HG03354 (cell line): ENCODE measurements around the gene SUPT6H.
A peak's percentile ranks its signal among the peaks of the same experiment; 100 is the strongest.
"Not testable (repeated sequence)": the region's sequence is repeated elsewhere in the genome, so short reads cannot be mapped to it uniquely, and the experiment has no call there.

Source experiments
- ATAC-seq: cut with Tn5 transposase; IDR thresholded peaks from one replicate; pipeline ENCODE4 v1.9.1; 2021; ENCODE audit warnings: mild to moderate bottlenecking; ENCODE audit not compliant: unreplicated experiment, poor library complexity, severe bottlenecking

The SUPT6H gene

DNA sequence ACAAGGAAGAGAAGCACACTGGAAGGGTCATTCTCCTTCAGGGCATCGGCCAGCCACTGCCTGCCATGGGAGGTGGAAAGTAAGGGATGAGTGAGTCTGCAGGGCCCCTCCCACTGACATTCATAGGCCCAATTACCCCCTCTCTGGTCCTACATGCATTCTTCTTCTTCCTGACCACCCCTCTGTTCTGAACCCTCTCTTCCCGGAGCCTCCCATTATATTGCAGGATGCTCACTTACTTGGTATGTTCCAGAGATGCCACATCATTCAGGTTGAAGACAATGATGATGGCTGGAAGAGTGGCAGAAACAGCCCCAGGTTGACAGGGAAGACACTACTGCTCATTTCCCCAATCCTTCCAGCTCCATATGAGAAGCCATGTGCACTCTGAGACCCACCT, 53.2 kb downstream of the SUPT6H start:
- ATAC-seq: no peak

DNA sequence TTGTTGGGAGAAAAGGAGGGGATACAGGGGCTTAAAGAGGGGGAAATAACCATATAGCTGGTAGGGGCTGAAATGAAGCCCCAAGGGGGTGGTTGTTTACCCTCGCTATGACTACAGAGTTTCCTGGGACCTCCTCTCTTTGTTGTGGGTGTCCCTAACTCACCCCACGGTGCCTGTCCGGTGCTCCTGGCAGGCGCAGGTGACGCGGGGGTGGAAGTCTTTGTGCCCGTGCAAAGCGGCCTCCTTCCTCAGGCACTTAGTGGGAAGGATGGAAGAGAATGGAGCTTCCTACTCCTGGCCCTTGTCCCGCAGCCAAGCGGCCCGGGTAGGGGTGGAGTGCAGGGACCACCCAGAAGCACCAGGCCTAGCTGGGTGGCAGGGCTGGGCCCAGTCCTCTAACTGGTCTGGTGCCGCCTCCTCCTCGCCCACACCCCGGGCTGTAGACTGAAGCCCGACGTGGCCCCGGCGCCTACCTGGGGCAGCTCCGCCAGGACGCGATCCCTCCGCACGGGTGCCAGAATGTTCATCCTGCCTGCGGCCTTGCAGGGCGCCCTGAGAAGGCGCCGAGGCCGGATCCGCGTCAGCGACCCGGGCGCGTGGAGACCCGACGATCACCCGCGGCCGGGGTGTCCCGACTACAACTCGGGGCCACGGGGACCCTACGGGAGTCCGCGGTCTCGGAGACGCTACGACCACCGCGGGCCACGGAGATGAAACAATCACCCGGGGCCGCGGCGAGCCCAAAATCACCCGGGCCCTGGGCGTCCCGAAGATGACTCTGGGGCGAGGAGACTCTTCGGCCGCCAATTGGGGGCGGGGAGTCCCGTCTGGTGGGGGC, 55.0 kb downstream of the SUPT6H start:
- no peak for ATAC-seq

DNA sequence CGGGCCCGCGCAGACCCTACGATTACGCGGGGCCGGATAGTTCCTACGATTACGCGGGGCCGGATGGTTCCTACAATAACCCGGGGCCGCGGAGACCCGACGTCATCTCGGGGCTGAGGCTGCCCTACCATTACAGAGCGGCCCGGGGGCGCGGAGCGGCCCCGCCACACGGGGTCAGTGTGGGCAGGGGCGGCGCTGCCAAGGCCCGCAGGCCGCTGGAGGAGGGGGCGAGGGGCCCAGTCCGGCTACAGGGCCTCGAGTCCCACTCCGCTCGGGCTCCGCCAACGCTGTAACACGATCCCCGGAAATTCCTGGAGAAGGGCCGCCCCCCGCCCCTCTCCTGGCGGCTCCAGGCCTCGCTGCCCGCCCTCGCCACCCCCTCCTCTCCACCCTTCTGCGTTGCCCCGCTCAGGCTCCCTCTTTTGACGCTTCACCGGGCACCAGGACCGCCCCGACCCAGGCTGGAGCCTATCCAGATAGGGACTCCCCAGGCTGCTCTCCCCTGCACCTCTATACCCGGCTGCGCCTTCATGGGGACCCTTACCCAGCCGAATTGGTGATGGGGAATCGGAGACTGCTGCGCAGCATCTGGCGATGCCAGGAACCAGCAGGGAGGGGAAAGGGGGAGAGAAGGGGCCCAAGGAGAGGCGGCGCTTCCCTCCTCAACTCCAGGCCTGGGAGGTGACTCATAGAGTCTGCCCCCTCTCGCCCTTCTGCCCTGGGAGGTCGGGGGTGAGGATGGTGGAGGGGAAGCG, 55.8 kb downstream of the SUPT6H start, which contains the start of gene RAB34:
Gene RAB34 (minus strand): TSS at position 291 of the 755 bp plus-strand sequence. CDS start 602 bp downstream, outside the sequence.
- ATAC-seq: no peak

DNA sequence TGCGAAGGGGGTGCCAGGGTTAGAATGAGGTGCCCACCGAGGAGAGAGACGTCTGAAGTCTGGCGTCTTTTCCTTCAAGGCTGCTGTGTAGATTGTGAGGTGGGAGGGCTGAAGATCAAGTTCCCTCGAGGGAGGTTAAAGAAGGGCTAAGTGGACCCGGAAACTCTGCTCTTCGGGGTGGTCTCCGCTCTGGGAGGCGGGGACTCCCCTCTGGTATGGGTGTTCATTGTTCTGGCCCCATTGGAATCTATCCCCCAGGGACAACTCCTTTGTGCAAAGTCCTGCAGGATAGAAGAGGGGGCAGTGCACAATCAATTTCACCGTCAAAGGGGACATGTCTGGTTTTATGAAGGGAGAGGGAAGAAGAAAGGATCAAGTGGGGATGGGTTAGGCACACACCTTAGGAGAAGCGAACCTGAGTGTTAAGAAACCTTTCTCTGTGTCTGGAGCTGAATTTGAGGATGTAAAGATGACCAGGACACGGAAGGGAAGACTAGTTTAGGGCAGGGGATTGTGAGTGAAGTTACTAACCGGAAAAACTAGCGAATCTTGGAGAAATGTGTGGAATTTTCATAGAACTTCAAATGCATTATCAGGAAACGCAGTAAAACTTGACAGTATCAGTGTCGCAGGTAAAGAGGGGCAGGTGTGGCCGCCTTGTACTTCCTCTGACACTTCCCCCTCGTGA, 56.5 kb downstream of the SUPT6H start:
- no peak for ATAC-seq

DNA sequence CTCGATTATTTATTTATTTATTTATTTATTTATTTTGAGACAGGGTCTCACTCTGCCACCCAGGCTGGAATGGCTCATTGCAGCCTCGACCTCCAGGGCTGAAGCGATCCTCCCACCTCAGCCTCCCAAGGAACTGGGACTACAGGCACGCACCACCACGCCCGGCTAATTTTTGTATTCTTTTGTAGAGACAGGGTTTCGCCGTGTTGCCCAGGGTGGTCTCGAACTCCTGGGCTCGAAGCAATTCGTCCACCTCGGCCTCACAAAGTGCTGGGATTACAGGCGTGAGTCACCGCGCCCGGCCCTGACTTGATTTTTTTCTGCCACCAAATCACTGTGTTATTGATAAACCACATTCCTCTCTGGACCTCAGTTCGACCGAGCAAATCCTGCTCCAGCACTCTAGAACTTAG, 57.0 kb downstream of the SUPT6H start:
- ATAC-seq: no peak

DNA sequence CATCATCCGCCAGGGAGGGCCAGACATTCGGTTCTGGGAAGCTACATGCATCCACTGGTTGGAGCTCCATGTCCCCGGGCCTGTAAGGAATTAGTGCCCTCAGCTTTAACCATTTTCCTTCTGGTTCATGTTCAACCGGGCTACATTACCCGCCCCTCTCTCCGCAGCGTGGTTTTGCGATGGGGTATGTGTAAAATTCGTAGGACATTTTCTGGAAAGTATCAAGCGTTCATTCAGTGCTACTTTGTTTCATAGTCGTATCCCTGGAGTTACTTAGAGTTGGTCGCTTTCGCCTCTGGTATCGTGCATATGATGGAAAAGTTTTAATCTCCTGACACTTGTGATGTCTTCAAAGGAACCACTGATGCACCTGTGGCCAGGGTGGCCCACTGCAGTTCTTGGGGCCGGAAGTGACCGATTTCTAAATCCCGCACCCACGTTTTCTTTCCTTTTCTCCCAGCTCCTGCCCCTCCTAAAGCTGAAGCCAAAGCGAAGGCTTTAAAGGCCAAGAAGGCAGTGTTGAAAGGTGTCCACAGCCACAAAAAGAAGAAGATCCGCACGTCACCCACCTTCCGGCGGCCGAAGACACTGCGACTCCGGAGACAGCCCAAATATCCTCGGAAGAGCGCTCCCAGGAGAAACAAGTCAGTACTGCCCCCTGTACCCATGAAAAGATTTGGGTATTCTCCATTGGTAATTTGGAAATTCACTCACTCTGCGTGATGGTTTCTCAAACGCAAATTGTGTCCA, 58.4 kb downstream of the SUPT6H start:
- ATAC-seq: no peak

DNA sequence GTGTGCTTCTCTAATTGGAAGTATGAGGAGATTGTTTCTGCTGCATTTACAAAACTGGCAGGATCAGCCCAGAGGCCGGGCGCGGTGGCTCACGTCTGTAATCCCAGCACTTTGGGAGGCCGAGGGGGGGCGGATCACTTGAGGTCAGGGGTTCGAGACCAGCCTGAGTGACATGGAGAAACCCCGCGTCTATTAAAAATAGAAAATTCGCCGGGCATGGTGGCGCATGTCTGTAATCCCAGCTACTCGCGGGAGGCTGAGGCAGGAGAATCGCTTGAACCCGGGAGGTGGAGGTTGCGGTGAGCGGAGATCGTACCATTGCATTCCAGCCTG, 59.0 kb downstream of the SUPT6H start:
- not testable (repeated sequence) for ATAC-seq

DNA sequence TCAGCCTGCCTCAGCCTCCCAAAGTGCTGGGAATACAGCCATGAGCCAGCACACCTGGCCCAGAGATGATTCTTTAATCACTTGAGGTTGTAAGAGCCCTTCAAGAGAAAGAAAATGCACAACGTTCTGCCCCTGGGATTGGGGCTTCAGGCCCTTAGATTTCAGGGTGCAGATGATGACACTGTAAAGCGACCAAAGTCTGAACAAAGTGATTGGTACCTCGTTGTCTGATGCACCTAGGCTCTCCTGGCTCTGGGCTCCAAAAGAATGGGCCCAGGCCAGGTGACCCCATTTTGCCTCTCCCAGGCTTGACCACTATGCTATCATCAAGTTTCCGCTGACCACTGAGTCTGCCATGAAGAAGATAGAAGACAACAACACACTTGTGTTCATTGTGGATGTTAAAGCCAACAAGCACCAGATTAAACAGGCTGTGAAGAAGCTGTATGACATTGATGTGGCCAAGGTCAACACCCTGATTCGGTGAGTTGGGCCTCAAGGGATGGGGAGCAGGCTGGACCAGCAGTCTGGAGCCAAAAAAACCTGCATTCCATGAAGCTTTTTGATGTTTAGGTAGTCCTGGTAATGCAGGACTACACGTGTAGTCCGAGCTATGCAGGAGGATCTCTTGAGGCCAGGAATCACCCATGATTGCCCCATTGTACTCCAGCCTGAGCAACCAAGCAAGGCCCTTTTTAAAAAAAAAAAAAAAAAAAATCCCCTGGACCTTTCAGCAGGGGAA, 60.6 kb downstream of the SUPT6H start:
- ATAC-seq: no peak

DNA sequence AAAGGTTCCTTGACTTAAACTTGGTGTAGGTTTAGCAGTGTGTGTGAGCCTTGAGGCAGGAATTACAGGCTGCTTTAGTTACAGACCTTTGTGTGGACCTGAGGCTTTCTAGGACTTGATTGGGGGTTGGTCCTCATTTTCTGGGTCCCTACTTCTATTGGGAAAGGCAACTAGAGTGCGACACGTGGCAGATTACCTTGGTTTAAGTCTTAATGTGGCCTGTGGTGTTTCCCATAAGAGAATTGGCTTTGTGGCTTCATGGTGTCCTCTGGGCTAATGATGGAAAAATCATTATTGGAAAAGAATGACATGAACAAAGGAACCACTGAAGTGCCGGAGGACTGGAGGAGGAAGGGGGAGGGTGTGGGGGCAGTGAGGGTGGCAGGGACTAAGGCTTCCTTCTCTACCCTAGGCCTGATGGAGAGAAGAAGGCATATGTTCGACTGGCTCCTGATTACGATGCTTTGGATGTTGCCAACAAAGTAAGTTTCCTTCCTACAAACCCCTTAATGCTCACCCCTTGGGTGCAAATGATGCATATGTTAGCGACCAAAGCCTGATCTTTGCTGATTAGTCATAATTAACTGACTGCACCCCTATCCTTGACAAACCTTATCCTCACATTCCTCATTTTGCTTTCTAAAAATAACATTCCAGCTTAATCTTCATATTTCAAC, 61.3 kb downstream of the SUPT6H start:
- ATAC-seq: no peak

DNA sequence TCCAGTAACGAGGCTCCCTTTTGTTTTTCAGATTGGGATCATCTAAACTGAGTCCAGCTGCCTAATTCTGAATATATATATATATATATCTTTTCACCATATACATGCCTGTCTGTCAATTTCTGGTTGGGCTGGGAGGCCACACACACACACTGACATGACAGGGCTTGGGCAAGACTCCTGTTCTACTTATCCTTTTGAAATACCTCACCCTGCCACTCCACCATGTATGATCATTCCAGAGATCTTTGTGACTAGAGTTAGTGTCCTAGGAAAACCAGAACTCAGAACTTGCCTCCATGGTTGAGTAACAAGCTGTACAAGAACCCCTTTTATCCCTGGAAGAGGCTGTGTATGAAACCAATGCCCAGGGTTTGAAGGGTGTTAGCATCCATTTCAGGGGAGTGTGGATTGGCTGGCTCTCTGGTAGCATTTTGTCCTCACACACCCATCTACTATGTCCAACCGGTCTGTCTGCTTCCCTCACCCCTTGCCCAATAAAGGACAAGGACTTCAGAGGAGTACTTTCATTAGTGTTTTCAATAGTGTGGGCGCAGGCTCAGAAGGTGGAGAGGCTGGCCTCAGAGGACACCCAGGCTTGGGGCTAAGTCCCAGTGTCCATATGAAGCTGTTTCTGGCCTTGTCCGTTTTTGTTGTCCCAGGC, 62.0 kb downstream of the SUPT6H start:
- not testable (repeated sequence) for ATAC-seq

DNA sequence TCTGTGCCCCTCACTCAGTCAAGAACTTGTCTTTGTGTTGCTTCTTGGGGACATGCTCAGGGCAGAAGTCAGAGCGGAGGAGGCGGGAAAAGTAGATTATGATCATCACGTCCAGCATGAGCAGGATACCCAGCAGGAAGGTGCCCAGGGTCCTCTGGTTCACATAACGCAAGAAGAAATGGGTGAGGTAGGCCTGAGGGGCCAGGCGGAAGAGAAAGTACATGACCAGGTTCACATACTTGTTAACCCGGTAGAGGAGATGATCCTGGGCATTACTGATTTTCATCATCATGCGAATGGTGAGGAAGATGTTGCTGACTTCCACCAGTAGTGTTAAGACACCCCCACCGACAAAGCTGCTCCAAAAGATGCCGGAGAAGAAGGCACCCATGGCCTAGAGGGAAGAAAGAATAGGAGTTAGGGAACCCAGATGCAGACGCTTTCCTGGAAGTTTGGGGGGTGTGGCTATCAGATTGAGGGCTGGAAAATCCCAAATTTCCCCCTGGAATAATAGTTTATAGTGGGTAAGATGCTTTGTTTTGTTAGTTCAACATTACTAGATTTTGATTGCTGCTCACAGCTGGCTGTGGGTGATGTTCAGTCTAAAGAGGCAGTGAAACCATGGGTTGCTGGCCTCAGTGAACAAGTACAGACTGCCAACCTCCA, 62.6 kb downstream of the SUPT6H start:
- ATAC-seq: no peak

DNA sequence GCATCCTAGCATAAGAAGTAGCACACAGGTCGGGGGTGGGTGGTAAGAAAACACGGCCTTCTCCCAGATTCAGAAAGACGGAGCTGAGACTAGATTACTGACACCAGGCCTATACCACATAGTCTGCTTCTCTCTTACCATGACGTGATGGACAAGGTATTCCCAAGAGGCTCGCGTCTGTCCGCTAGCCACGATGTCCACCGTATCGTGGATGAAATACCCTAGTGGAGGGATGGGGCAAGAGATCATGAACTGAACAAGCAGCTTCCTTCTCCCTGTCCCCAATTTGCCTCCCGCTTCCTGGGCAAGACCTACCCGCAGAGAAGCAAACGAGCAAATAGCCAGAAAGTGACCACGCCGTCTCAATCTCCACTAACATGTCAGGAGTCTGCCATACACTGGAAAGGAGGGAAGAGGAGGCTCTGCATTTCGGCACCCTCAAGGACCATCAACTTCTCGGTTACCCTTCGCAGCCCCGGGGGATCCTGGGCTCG, 63.2 kb downstream of the SUPT6H start:
- ATAC-seq: no peak

DNA sequence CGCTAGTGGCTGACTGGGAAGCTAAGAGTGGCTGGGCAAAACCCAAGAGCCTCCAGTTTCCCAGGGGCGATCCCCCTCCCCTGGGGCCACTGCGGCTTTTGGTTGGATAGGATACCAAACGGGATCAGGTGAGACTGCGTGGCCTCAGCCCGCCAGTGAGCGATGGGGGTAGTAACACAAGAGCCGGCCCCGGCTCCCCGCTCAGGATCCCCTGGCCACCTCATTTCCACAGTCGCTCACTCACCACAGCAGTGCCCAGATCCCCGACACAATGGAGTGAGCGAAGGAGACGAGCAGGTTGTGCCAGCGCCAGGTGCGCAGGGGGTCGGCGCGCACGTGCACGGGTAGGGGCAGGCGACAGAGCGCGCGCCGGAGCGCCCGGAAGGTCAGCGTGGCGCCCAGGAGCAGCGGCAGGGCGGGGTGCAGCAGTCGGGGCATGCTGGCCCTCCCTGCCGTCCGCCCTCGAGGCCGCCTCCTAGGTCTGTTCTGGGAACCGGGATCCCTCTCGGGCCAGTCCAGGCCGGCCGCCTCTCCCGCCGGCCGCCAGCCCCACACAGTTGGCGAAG, 63.7 kb downstream of the SUPT6H start:
- no peak for ATAC-seq

DNA sequence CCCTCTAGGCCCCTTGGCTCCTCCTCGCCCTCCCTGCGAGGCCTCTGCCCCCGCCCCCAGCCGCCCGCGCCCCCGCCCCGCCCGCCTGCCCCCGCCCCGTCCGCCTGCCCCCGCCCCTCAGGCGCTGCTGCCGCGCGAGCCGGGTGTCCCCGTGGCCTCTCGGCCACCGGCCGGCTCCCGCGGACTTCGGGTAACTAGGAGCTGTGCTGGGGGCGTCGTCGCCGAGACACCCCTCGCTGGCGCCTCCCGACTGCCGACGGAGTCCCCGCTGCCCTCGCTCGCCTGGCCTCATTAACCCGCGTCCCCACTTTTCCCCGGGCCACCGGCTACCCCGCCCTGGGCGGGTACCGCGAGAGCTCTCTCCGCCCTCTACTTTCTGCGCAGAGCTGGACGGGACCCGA, 64.2 kb downstream of the SUPT6H start, which contains the start of gene TLCD1:
Gene TLCD1 (minus strand): TSS at position 8 of the 401 bp plus-strand sequence. CDS start 136 bp downstream, outside the sequence.
- ATAC-seq: no peak

DNA sequence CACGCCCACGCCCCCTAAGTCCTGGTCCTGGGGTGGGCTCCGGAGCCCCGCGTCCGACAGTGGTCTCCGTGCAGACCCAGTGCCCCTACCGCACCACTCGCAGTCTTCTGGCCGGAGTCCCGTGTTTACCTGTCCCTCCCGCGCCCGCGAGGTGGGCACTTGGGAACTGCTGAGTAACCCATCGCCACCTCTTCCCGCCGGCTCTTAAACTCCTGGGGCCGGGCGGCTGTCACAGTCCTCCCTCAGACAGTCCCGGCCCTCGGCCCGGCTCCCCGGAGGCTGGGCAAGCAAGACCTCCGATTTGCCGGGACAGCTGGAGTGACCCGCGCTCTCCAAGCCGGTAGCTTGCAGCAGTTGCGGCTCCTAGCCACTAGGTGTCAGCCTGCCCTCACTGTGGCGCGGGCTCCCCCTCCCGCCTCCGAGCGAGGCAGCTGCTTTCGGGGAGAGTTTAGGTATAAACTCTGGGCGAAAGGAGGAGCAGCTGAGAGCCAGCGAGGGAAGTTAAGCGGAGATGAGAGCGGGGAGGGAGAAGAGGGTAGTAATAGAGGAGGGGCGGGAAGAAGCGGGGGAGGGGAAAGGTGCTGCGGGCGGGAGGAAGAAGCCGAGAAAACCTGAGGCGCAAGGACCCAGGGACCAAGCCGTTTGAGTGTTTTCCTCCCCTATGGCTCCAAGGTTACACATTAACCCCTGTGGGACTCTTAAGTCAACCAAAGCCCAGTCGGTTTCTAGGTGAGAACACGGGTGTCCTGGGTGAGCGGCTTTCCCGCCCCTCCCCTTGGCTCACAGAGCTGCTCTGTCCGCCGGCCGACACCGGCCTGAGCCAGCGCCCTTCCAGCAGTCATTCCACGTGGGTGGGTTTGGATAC, 64.9 kb downstream of the SUPT6H start:
- ATAC-seq: peak; percentile 43
